H1 (cell line): ENCODE results near the gene ZNF770. TPM values are rescaled to one million over a fixed set of nuclear protein-coding genes. Genes with fewer than 3 reads are reported as not detected.

Source experiments
- BACH1 ChIP-seq: IDR thresholded peaks from 2 replicates; pipeline ENCODE4 v1.6.1; 2012; ENCODE audit warnings: low read length, improper control_type of control experiment
- CTBP2 ChIP-seq: IDR thresholded peaks from 2 replicates; pipeline ENCODE4 v1.7.0; 2011; ENCODE audit warnings: borderline replicate concordance, mild to moderate bottlenecking, moderate library complexity, mixed read lengths, low read length; ENCODE audit not compliant: insufficient read depth, insufficient read length
- RBBP5 ChIP-seq: IDR thresholded peaks from 2 replicates; pipeline ENCODE4 v1.7.1; 2012; ENCODE audit warnings: low read depth, mild to moderate bottlenecking, inconsistent platforms, low read length, moderate library complexity, borderline replicate concordance
- RNF2 ChIP-seq: fragments of 200-900, 300-1000 bp; sonication (generic); IDR thresholded peaks from 2 replicates; pipeline ENCODE4 v1.7.1; 2016; ENCODE audit warnings: borderline replicate concordance, low read depth, mild to moderate bottlenecking, antibody characterized with exemption, low read length; ENCODE audit not compliant: poor library complexity, severe bottlenecking; ENCODE audit errors: missing control alignments
- SP2 ChIP-seq: IDR thresholded peaks from 2 replicates; pipeline ENCODE4 v1.6.1; 2012; ENCODE audit warnings: mild to moderate bottlenecking, low read length, inconsistent platforms
- polyA plus RNA-seq, 7 experiments: library from polyadenylated mRNA; depleted of rRNA in 3 of 7; stranded (reverse) in 5 of 7; unstranded in 2 of 7; fragments of >200 nt in 5 of 7; fragments of 200-250 nt in 2 of 7; gene quantifications; 1 replicate in 5 of 7; 2 replicates in 1 of 7; 4 replicates in 1 of 7; pipeline versions ENCODE4 v1.2.1 to v1.2.3, GENCODE V29; 2011 to 2013; ENCODE audit warnings: missing spikeins in 2 of 7, mixed read lengths in 2 of 7
- total RNA-seq: library from RNA; stranded (reverse); fragmentation: NEBNext Ultra II Directional; extraction: Animal tissue kit (Norgen Biotek cat#: 25700); gene quantifications from 2 replicates; pipeline ENCODE4 v1.2.1, GENCODE V29; 2021
- TF ChIP-seq, protein P1 (sequence below): IDR thresholded peaks from 2 replicates; pipeline ENCODE4 v1.6.1; 2012; ENCODE audit warnings: inconsistent platforms

Gene ZNF770
- total and polyA plus RNA-seq, 2 of the 8 experiments (the other 6 are each of a cell fraction or from before 2014, with no cell fraction given), result 24.8 to 143 TPM

DNA sequence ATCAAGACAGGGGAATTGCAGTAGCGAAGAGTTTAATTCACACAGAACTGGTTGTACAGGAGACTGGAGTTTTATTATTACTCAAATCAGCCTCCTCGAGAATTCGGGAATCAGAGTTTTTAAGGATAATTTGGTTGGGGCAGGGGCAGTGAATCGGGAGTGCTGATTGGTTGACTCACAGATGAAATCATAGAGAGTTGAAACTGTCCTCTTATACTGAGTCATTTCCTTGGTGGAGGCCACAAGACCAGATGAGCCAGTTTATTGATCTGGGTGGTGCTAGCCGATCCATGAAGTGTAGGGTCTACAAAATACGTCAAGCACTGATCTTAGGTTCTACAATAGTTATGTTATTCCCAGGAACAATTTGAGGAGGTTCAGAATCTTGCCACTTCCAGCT is 5.3 kb upstream of the ZNF770 start (continued):
- no peak for TF ChIP-seq RBBP5
- no peak for TF ChIP-seq BACH1
- TF ChIP-seq, protein P1, sequence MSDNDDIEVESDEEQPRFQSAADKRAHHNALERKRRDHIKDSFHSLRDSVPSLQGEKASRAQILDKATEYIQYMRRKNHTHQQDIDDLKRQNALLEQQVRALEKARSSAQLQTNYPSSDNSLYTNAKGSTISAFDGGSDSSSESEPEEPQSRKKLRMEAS, result no peak
- no peak for TF ChIP-seq CTBP2
- TF ChIP-seq SP2, result no peak
- no peak for TF ChIP-seq RNF2
